AG09319 (cell line): ENCODE results near the gene PAIP2.

Source experiments
- DNase-seq: peaks from one replicate; pipeline ENCODE4 v3.0.0-alpha.2; 2010; ENCODE audit warnings: low read depth; ENCODE audit errors: extremely low read depth
- CTCF ChIP-seq: IDR thresholded peaks from 2 replicates; pipeline ENCODE4 v1.5.1; 2011; ENCODE audit warnings: low read depth, mild to moderate bottlenecking, inconsistent platforms, low read length, moderate library complexity

The PAIP2 gene

GRCh38 chr5:139358064-139358463, 16.4 kb downstream of the PAIP2 start:
- no peak for TF ChIP-seq CTCF

GRCh38 chr5:139360384-139360783, 18.7 kb downstream of the PAIP2 start:
- no peak for TF ChIP-seq CTCF
- DNase-seq, result no peak

More at GRCh38 chr5:139358064-139358463, 16.4 kb downstream of the PAIP2 start:
- DNase-seq, result no peak

- no peak for TF ChIP-seq CTCF
- no peak for DNase-seq
These were observed 20.3 kb downstream of the PAIP2 start for GRCh38 chr5:139361835-139362429.

GRCh38 chr5:139363937-139364336, 22.3 kb downstream of the PAIP2 start:
- no peak for DNase-seq
- TF ChIP-seq CTCF, result no peak

GRCh38 chr5:139364466-139364865, 22.8 kb downstream of the PAIP2 start:
- no peak for DNase-seq
- no peak for TF ChIP-seq CTCF

- no peak; the same call in none of the 2 replicates for TF ChIP-seq CTCF
- no peak for DNase-seq
These were observed 27.0 kb downstream of the PAIP2 start for GRCh38 chr5:139368613-139369012.

- DNase-seq, result peak; percentile 50
These were observed 27.5 kb downstream of the PAIP2 start for GRCh38 chr5:139369181-139369580.

More at GRCh38 chr5:139369181-139369580, 27.5 kb downstream of the PAIP2 start:
- TF ChIP-seq CTCF, result no peak
